SU-DHL-6 (cell line): Measurements from ENCODE around the gene IL1RN.

Experiments
- EZH2phosphoT487 ChIP-seq: fragments of 200-600 bp; sonication (generic), shearing (Covaris generic); conservative IDR thresholded peaks from 2 replicates; pipeline ENCODE4 v1.6.1; 2018; ENCODE audit warnings: mild to moderate bottlenecking, antibody characterized with exemption, low read length, moderate library complexity, mixed read lengths
- TF ChIP-seq, protein P1 (sequence below): fragments of 200-600 bp; sonication (generic); IDR thresholded peaks from one replicate; pipeline ENCODE4 v1.5.1; 2017; ENCODE audit warnings: antibody characterized with exemption, mild to moderate bottlenecking, low read length, moderate library complexity; ENCODE audit not compliant: insufficient read depth, poor library complexity, severe bottlenecking

DNA sequence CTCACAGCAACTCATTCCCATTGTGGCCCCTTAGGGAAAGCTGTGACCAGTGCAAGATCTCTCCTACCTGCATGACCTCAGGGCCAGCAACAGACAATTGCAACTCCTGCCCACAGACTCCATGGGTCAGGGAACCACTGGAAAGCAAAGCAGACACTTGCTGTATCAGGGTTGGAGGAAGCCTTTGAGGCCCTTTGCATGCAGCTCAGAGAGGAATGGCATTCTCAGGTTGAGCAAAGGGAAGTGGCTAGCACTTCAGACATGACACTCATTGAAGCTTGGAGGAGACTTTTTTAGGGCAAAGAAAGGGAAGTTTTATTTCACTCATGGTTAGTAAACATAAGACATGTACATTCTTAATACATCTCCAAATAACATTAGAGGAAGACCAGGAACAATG is 37.5 kb upstream of the IL1RN start:
- TF ChIP-seq, protein P1, sequence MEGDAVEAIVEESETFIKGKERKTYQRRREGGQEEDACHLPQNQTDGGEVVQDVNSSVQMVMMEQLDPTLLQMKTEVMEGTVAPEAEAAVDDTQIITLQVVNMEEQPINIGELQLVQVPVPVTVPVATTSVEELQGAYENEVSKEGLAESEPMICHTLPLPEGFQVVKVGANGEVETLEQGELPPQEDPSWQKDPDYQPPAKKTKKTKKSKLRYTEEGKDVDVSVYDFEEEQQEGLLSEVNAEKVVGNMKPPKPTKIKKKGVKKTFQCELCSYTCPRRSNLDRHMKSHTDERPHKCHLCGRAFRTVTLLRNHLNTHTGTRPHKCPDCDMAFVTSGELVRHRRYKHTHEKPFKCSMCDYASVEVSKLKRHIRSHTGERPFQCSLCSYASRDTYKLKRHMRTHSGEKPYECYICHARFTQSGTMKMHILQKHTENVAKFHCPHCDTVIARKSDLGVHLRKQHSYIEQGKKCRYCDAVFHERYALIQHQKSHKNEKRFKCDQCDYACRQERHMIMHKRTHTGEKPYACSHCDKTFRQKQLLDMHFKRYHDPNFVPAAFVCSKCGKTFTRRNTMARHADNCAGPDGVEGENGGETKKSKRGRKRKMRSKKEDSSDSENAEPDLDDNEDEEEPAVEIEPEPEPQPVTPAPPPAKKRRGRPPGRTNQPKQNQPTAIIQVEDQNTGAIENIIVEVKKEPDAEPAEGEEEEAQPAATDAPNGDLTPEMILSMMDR: no peak
- no peak for TF ChIP-seq EZH2phosphoT487
